Measurements from ENCODE around the gene FAM83E.

Gene FAM83E

DNA sequence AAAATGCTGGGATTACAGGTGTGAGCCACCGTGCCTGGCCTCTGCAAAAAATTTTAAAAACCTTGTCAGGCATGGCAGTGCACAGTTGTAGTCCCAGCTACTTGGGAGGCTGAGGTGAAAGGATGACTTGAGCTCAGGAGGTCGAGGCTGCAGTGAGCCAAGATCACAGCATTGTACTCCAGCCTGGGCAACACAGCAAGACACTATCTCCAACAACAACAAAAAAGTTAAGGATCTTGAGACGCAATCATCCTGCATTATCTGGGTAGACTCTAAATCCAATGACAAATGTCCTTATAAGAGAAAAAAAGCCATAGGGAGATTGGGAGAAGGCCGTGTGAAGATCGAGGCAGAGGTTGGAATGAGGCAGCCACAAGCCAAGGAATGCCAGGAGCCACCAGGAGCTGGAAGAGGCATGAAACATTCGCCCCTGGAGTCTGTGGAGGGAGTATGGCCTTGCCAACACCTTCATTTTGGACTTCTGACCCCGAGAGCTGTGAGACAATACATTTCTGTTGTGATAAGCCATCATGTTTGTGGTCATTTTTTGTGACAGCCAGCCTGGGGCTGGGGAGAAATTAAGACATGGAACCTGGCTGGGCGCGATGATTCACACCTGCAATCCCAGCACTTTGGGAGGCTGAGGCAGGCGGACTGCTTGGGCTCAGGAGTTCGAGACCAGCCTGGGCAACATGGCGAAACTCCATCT lies 36.3 kb upstream of the FAM83E start:
- POLR2A ChIA-PET, result no interaction called here
- CTCF ChIA-PET, result no interaction called here
- DNase-seq (ENCODE audit: extremely low spot score), result no peak
- TF ChIP-seq HDGF (IDR thresholded peaks at IDR 0.05; ENCODE audit: borderline replicate concordance) (no peak), LEF1 (IDR thresholded peaks at IDR 0.05; ENCODE audit: borderline replicate concordance) (no peak), CTBP1 (IDR thresholded peaks at IDR 0.05; ENCODE audit: borderline replicate concordance) (no peak), ZNF384 (IDR thresholded peaks at IDR 0.05) (no peak), L3MBTL2 (conservative IDR thresholded peaks at IDR 0.05) (no peak), SUZ12 (IDR thresholded peaks at IDR 0.05) (no peak), ARNT (IDR thresholded peaks at IDR 0.05) (no peak), FOXK2 (IDR thresholded peaks at IDR 0.05) (no peak), FOXM1 (IDR thresholded peaks at IDR 0.05; ENCODE audit: borderline replicate concordance) (no peak), ELF4 (IDR thresholded peaks at IDR 0.05) (no peak), FOXA1 (IDR thresholded peaks at IDR 0.05) (no peak)

- TF ChIP-seq SP1 (IDR thresholded peaks at IDR 0.05) (no peak), FOXK2 (IDR thresholded peaks at IDR 0.05) (no peak), CTBP1 (IDR thresholded peaks at IDR 0.05; ENCODE audit: borderline replicate concordance) (no peak), FOXM1 (IDR thresholded peaks at IDR 0.05; ENCODE audit: borderline replicate concordance) (no peak), NFRKB (IDR thresholded peaks at IDR 0.05) (no peak), L3MBTL2 (conservative IDR thresholded peaks at IDR 0.05) (no peak), TARDBP (IDR thresholded peaks at IDR 0.05) (no peak), ELF4 (IDR thresholded peaks at IDR 0.05) (no peak), FOXA1 (IDR thresholded peaks at IDR 0.05) (no peak), LEF1 (IDR thresholded peaks at IDR 0.05; ENCODE audit: borderline replicate concordance) (no peak), PKNOX1 (IDR thresholded peaks at IDR 0.05) (no peak)
- CTCF ChIA-PET, result no interaction called here
- POLR2A ChIA-PET, result no interaction called here
- DNase-seq (ENCODE audit: extremely low spot score), result no peak
Observed at GRCh38 chr19:48648134-48648533, 33.3 kb upstream of the FAM83E start.

DNA sequence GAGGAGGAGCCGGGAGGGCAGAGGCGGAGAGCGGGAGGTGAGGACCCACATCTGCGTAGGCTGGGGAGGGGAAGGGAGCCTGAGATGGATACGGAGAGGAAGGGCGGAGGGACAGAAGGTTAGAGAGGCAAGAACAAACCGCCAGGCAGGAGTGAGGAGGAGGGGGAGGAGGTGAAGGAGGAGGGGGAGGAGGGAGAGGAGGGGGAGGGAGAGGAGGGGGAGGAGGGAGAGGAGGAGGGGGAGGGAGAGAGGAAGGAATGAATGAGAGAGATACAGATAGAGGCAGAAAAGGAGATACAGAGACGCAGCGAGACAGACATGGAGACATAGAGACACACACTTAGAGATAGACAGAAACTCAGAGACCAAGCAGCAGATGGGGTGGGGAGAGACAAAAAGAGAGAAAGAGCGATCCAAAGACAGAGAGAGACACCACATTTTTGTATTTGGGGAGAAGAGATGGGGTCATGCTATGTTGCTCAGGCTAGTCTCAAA lies 31.9 kb upstream of the FAM83E start:
- DNase-seq (ENCODE audit: extremely low spot score), result no peak
- ChIA-PET POLR2A (interaction anchor here (0.7 to 2.4 kb wide), 9 partner anchors 10 to 225 kb away, joined by 3 to 7 read pairs (median 6); partner anchors contain the start of genes DBP, IZUMO1, PPP1R15A and RPL18), CTCF (no interaction called here)
- TF ChIP-seq L3MBTL2 (conservative IDR thresholded peaks at IDR 0.05), result no peak
- no peak for TF ChIP-seq FOXM1 (IDR thresholded peaks at IDR 0.05; ENCODE audit: borderline replicate concordance)
- TF ChIP-seq HDGF (IDR thresholded peaks at IDR 0.05; ENCODE audit: borderline replicate concordance), result no peak
- no peak for TF ChIP-seq ZNF384 (IDR thresholded peaks at IDR 0.05)
- no peak for TF ChIP-seq SUZ12 (IDR thresholded peaks at IDR 0.05)
- TF ChIP-seq SP1 (IDR thresholded peaks at IDR 0.05), result no peak
- TF ChIP-seq FOXA1 (IDR thresholded peaks at IDR 0.05), result no peak
- TF ChIP-seq LEF1 (IDR thresholded peaks at IDR 0.05; ENCODE audit: borderline replicate concordance), result no peak
- TF ChIP-seq TARDBP (IDR thresholded peaks at IDR 0.05), result no peak
- no peak for TF ChIP-seq ELF4 (IDR thresholded peaks at IDR 0.05)
- TF ChIP-seq NFRKB (IDR thresholded peaks at IDR 0.05), result no peak
- TF ChIP-seq ARNT (IDR thresholded peaks at IDR 0.05), result no peak
- no peak for TF ChIP-seq PKNOX1 (IDR thresholded peaks at IDR 0.05)
- TF ChIP-seq BHLHE40 (IDR thresholded peaks at IDR 0.05; ENCODE audit: borderline replicate concordance), result no peak
- TF ChIP-seq CTBP1 (IDR thresholded peaks at IDR 0.05; ENCODE audit: borderline replicate concordance), result no peak
- no peak for TF ChIP-seq FOXK2 (IDR thresholded peaks at IDR 0.05)

- TF ChIP-seq SUZ12 (IDR thresholded peaks at IDR 0.05) (no peak), FOXM1 (IDR thresholded peaks at IDR 0.05; ENCODE audit: borderline replicate concordance) (no peak), L3MBTL2 (conservative IDR thresholded peaks at IDR 0.05) (peak; percentile 79), ARNT (IDR thresholded peaks at IDR 0.05) (no peak), ZNF384 (IDR thresholded peaks at IDR 0.05) (no peak)
- ChIA-PET POLR2A (interaction anchor here (0.5 to 3.0 kb wide), 24 partner anchors 9 to 226 kb away, joined by 3 to 9 read pairs (median 4); partner anchors contain the start of genes DBP, IZUMO1, PPP1R15A and RPL18), CTCF (interaction anchor here (0.6 to 1.2 kb wide), 8 partner anchors 30 to 197 kb away, joined by 3 to 4 read pairs (median 4); no protein-coding TSS in a partner anchor)
- peak; percentile 86 for DNase-seq (ENCODE audit: extremely low spot score)
Observed at GRCh38 chr19:48646001-48646721, 31.3 kb upstream of the FAM83E start, which contains the start of gene CA11. Gene CA11 (minus strand): TSS chr19:48646187. CDS start chr19:48645632, 555 bp downstream.

GRCh38 chr19:48645620-48646000 lies 30.7 kb upstream of the FAM83E start:
- CTCF ChIA-PET, result interaction anchor here (0.6 to 1.2 kb wide), 9 partner anchors 30 to 197 kb away, joined by 3 to 4 read pairs (median 3); no protein-coding TSS in a partner anchor
- no peak for DNase-seq (ENCODE audit: extremely low spot score)
- TF ChIP-seq SUZ12 (IDR thresholded peaks at IDR 0.05), result no peak
- no peak for TF ChIP-seq TARDBP (IDR thresholded peaks at IDR 0.05)
- no peak for TF ChIP-seq NFRKB (IDR thresholded peaks at IDR 0.05)
- no peak for TF ChIP-seq FOXM1 (IDR thresholded peaks at IDR 0.05; ENCODE audit: borderline replicate concordance)
- TF ChIP-seq PKNOX1 (IDR thresholded peaks at IDR 0.05), result no peak
- TF ChIP-seq FOXK2 (IDR thresholded peaks at IDR 0.05), result no peak
- no peak for TF ChIP-seq ELF4 (IDR thresholded peaks at IDR 0.05)
- TF ChIP-seq CTBP1 (IDR thresholded peaks at IDR 0.05; ENCODE audit: borderline replicate concordance), result no peak
- no peak for TF ChIP-seq FOXA1 (IDR thresholded peaks at IDR 0.05)
- no peak for TF ChIP-seq ZNF384 (IDR thresholded peaks at IDR 0.05)
- TF ChIP-seq HDGF (IDR thresholded peaks at IDR 0.05; ENCODE audit: borderline replicate concordance), result no peak
- TF ChIP-seq ARNT (IDR thresholded peaks at IDR 0.05), result no peak
- no peak for TF ChIP-seq BHLHE40 (IDR thresholded peaks at IDR 0.05; ENCODE audit: borderline replicate concordance)
- no peak for TF ChIP-seq SP1 (IDR thresholded peaks at IDR 0.05)
- no peak for TF ChIP-seq L3MBTL2 (conservative IDR thresholded peaks at IDR 0.05)
- TF ChIP-seq LEF1 (IDR thresholded peaks at IDR 0.05; ENCODE audit: borderline replicate concordance), result no peak
- POLR2A ChIA-PET, result interaction anchor here (0.5 to 3.0 kb wide), 24 partner anchors 9 to 227 kb away, joined by 3 to 9 read pairs (median 4); partner anchors contain the start of genes DBP, IZUMO1, PPP1R15A and RPL18
